Measurements from ENCODE around the gene CENPU.

The CENPU gene

GRCh38 chr4:184751585-184751956, 17.7 kb upstream of the CENPU start:
- TF ChIP-seq CTCF (IDR thresholded peaks at IDR 0.05; ENCODE audit: insufficient read depth, missing control alignments), result no peak
- no peak for DNase-seq (ENCODE audit: insufficient read length, low spot score)
- no peak for FAIRE-seq

GRCh38 chr4:184750926-184751584, 17.2 kb upstream of the CENPU start:
- FAIRE-seq (no peak), DNase-seq (ENCODE audit: insufficient read length, low spot score) (no peak)
- TF ChIP-seq CTCF (IDR thresholded peaks at IDR 0.05; ENCODE audit: insufficient read depth, missing control alignments), result no peak

- FAIRE-seq, result no peak
- no peak for TF ChIP-seq CTCF (IDR thresholded peaks at IDR 0.05; ENCODE audit: insufficient read depth, missing control alignments)
These were observed 14.4 kb upstream of the CENPU start for GRCh38 chr4:184748251-184748652.

GRCh38 chr4:184747034-184747830, 13.3 kb upstream of the CENPU start:
- FAIRE-seq, result no peak
- DNase-seq (ENCODE audit: insufficient read length, low spot score), result no peak
- no peak for TF ChIP-seq CTCF (IDR thresholded peaks at IDR 0.05; ENCODE audit: insufficient read depth, missing control alignments)

More at GRCh38 chr4:184748251-184748652, 14.4 kb upstream of the CENPU start:
- no peak for DNase-seq (ENCODE audit: insufficient read length, low spot score)

- DNase-seq (ENCODE audit: insufficient read length, low spot score), result peak; percentile 72
- FAIRE-seq, result peak; percentile 87
- TF ChIP-seq CTCF (IDR thresholded peaks at IDR 0.05; ENCODE audit: insufficient read depth, missing control alignments), result peak; percentile 78
These were observed 12.2 kb upstream of the CENPU start for GRCh38 chr4:184745831-184746795.

- no peak for FAIRE-seq
- no peak for DNase-seq (ENCODE audit: insufficient read length, low spot score)
These were observed 10.3 kb upstream of the CENPU start for GRCh38 chr4:184744236-184744635.

More at GRCh38 chr4:184744236-184744635, 10.3 kb upstream of the CENPU start:
- no peak for TF ChIP-seq CTCF (IDR thresholded peaks at IDR 0.05; ENCODE audit: insufficient read depth, missing control alignments)
